ENCODE measurements around the gene THYN1. TPM values are rescaled to one million over a fixed set of nuclear protein-coding genes. Genes with fewer than 3 reads are reported as not detected.
A peak's percentile ranks its signal among the peaks of the same experiment; 100 is the strongest.

The THYN1 gene
- total and polyA plus RNA-seq, 12 donors, result 32.8 to 91.0 (median 48.6) TPM

DNA sequence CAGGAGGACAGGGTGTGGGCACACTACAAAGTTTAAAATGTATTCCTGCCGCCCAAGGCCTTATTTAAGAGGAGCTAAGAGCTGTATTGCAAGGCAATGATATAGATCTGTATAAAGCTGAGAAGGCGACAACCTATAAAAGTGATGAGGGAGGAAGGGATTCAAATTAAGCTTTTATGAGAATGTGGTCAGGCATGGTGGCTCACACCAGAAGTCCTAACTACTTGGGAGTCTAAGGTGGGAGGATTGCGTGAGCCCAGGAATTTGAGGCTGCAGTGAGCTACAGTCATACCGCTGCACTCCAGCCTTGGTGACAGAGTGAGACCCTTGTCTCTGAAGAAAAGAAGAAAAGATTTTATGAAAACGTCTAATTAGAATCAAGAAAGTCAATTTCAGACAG, 13.3 kb upstream of the THYN1 start:
- Histone ChIP-seq H3K4me1 (replicated peaks in 1 of 2) (no peaks in the 10 kb centered on the region), H3K36me3 (replicated peaks in 1 of 2) (peaks cover 0 to 22% of the 10 kb centered on the region in 2 donors), H3K9me3 (replicated peaks in 1 of 3) (no peaks in the 10 kb centered on the region), H3K27me3 (peaks cover 2% of the 10 kb centered on the region), H3K4me3 (no peak overlapping the region), H3K27ac (no peak overlapping the region)
- TF ChIP-seq, protein P1, sequence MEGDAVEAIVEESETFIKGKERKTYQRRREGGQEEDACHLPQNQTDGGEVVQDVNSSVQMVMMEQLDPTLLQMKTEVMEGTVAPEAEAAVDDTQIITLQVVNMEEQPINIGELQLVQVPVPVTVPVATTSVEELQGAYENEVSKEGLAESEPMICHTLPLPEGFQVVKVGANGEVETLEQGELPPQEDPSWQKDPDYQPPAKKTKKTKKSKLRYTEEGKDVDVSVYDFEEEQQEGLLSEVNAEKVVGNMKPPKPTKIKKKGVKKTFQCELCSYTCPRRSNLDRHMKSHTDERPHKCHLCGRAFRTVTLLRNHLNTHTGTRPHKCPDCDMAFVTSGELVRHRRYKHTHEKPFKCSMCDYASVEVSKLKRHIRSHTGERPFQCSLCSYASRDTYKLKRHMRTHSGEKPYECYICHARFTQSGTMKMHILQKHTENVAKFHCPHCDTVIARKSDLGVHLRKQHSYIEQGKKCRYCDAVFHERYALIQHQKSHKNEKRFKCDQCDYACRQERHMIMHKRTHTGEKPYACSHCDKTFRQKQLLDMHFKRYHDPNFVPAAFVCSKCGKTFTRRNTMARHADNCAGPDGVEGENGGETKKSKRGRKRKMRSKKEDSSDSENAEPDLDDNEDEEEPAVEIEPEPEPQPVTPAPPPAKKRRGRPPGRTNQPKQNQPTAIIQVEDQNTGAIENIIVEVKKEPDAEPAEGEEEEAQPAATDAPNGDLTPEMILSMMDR (IDR thresholded peaks at IDR 0.05), result no peak
- DNase-seq, result no peak
- WGBS, 4 donors, result 82 to 87% (median 83%) methylated on average over 5 of the region's 5 CpGs
- intact Hi-C loops (cut with DNase I), result no loop called here

DNA sequence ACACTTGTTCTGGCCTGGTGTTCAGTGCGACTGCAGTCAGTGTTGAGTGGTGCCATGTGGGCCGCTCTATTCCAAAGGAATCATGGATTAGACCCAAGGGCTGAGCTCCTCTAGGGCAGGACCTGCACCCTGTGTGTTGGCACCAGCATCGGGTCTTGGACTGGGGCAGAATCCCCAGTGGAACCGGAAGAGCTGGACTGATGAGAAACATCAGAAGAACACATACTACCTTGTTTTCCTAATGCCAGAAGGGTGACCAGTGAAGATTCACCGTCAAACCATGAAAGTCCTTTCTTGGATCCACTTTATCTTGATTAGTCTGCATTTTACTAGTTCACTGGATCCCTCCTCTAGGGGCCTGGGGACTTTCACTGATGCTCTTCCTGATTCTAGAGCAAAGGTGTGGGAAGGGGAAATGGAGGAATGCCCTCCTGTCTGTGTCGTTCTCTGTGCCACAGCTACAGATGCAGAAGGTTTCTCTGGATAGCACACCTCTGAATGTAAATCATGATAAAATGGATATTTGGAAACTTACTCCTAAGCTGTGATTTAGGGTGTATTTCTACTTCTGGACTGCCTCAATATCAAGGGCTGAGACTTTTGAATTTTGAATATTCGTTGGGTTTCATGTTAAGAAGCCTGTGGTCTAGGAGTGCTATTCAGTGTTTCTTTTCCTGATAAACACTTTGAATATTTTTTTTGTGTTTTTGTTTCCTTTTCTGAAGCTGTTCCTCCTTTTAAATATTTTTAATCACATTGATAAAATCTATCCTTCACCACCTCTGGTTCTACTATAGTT, 12.0 kb upstream of the THYN1 start:
- TF ChIP-seq POLR2A (IDR thresholded peaks at IDR 0.05), result no peak
- TF ChIP-seq, protein P1 (IDR thresholded peaks at IDR 0.05), result no peak
- H3K36me3 ChIP-seq (replicated peaks in 1 of 2), result peaks cover 0 to 35% of the 10 kb centered on the region in 2 donors

DNA sequence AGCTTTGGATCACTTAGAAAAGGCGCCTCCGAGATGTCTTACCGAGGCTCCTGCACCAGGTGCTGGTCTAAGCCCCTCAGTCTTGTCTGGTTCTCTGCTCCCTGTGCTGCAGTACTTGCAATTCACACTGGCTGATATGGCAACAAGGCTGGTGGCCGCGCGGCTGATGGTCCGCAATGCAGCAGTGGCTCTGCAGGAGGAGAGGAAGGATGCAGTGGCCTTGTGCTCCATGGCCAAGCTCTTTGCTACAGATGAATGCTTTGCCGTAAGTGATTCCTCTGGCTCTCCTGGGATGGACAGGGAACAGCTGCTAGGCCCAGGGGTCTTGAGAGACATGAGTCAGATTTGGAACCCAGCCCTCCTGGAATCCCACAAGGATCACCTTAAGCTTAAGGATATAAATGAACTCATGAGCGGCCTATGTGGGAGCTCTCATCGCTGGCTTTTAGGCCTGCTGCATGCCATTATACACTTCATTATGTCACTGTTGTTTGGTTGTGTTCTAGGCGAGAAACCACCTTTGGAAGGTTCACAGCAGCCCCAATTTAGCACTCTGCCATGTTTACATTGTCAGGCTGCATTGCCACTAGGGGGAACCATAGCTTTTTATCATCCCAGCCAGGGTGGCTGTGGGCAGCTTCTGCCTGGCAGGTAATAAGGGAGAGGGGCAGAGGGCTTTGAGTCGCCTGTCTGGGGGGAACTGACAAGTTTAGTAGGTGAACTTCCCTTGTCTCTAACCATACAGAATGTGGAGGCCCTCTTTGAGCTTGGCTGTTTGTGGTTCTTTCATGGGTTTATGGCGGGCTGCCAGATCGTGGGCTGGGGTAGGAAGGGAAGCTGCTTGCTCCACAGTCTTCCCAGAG, 8.7 kb upstream of the THYN1 start:
- Histone ChIP-seq H3K27ac (no peak overlapping the region), H3K4me3 (no peak overlapping the region), H3K36me3 (replicated peaks in 1 of 2) (peaks cover 0 to 59% of the 10 kb centered on the region in 2 donors), H3K4me1 (replicated peaks in 1 of 2) (no peaks in the 10 kb centered on the region), H3K27me3 (no peaks in the 10 kb centered on the region), H3K9me3 (replicated peaks in 1 of 3) (no peaks in the 10 kb centered on the region)
- intact Hi-C loops (cut with DNase I), result no loop called here
- 91 to 95% (median 91%) methylated on average over 10 to 14 of the region's 14 CpGs for WGBS, 4 donors
- no peak for DNase-seq
- TF ChIP-seq POLR2A (IDR thresholded peaks at IDR 0.05), result no peak
- TF ChIP-seq, protein P1 (IDR thresholded peaks at IDR 0.05), result peak in 3 of 6 experiments; percentile 21 to 36 (median 33)

More for the DNA sequence above, 12.0 kb upstream of the THYN1 start:
- no peaks in the 10 kb centered on the region for H3K4me1 ChIP-seq (replicated peaks in 1 of 2)
- no peak overlapping the region for H3K4me3 ChIP-seq
- H3K27ac ChIP-seq, result no peak overlapping the region
- intact Hi-C loops (cut with DNase I), result no loop called here
- WGBS, 4 donors, result 93 to 95% (median 94%) methylated on average over 7 of the region's 7 CpGs
- no peaks in the 10 kb centered on the region for H3K27me3 ChIP-seq
- no peak for DNase-seq
- no peaks in the 10 kb centered on the region for H3K9me3 ChIP-seq (replicated peaks in 1 of 3)

DNA sequence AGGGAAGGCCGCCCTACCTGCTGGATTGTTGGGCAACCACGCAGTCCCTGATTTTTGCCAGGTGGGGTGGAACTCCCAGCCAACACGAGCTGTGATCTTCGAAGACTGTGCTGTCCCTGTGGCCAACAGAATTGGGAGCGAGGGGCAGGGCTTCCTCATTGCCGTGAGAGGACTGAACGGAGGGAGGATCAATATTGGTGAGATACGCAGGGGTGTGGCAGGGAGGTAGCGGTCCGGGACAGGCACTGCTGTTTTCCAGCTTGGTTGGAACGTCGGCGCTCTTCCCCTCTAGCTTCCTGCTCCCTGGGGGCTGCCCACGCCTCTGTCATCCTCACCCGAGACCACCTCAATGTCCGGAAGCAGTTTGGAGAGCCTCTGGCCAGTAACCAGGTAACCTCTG, 7.8 kb upstream of the THYN1 start:
- no peak overlapping the region for H3K27ac ChIP-seq
- no peaks in the 10 kb centered on the region for H3K4me1 ChIP-seq (replicated peaks in 1 of 2)
- H3K36me3 ChIP-seq (replicated peaks in 1 of 2), result peaks cover 0 to 59% of the 10 kb centered on the region in 2 donors
- DNase-seq, result no peak
- no peaks in the 10 kb centered on the region for H3K9me3 ChIP-seq (replicated peaks in 1 of 3)
- intact Hi-C loops (cut with DNase I), result no loop called here
- TF ChIP-seq, protein P1 (IDR thresholded peaks at IDR 0.05), result no peak
- no peak for TF ChIP-seq POLR2A (IDR thresholded peaks at IDR 0.05)
- WGBS, 4 donors, result 91 to 96% (median 93%) methylated on average over 16 of the region's 16 CpGs
- no peaks in the 10 kb centered on the region for H3K27me3 ChIP-seq
- no peak overlapping the region for H3K4me3 ChIP-seq

Measured in adrenal gland (tissue), 12 donors.